ENCODE measurements around the gene CD7. TPM values are rescaled to one million over a fixed set of nuclear protein-coding genes. Genes with fewer than 3 reads are reported as not detected.

CD7 gene
- polyA plus RNA-seq, 1 donor from 2014 or later, result not detected

DNA sequence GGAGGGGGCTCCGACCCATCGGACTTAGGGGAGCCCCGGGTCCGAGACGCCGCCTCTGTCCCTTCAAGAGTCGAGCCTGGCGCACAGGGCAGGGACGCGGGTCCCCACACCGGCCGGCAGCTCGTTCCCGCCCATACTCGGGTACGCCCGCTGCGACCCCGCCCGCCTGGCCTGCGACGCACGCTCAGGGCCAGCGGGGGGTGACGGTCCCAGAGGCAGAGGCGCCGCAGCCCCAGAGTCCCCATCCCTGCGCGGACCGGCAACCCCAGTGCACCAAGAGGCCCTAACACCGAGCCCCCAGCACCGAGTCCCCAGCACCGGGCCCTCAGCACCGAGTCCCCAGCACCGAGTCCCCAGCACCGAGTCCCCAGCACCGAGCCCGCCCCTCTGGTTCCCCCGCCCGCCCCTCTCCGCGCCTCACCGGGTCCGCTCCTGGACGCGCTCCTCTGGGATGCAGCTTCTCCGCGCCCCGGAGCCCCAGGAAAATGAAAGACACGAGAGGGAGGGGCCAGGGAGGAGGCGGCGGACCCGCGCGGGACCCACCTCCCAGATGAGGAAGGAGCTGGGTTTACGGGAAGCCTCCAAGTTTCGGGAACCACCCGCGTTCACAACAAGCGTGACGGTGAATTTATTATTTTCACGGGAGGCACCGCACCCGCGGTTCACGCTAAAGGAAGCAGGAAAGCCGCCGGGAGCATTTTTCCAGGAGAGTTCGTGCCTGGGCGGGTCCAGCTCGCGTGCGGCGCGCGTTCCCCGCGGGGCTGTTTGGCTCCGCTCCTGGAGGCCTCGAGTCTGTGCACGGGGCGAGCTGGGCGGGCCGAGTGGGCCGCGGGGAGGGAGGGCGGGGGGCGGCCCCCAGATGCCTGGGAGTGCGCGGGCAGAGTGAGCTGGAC is 16.1 kb upstream of the CD7 start, which contains the start of gene SECTM1:
Gene SECTM1, minus strand, starts transcription at position 488 of the 893 bp plus-strand sequence. CDS start 6,526 bp downstream, outside the sequence.
- peak within 1 kb of the TSS; percentile 41 for H3K4me3 ChIP-seq (ENCODE audit: low read length)

DNA sequence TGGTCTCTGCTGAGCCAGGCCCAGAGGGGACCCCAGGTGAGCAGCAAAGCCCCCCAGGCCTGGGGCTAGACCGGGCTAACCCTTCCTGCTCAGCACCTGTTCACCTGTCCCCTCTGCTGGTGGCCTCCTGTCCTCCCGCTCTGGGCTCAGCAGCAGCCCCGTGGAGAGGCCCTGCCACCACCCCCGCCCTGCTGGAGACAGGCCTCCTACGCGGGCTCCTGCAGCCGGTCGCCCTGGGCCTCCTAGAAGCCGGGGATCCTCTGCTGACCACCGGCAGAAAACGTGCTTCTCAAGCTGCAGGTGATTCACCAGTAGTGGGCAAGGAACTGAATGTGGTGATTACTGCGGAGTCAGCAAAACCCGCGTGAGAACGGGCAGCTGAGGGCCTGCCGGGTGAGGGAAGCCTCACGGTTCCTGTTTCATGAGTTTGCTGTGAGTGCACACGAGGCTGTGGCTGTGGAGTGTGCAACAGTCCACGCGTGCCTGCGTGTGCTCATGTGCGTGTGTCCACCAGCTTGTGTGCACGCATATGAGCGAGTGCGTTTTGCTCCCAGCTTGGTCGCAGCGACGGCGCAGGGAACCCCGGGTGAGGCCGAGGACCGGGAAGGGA is 15.4 kb upstream of the CD7 start:
- Histone ChIP-seq H3K9ac (ENCODE audit: low read length) (no peak overlapping the region), H3K4me3 (ENCODE audit: low read length) (peak overlapping the region; percentile 41), H3K27me3 (ENCODE audit: insufficient read depth, low read depth, low read length) (peaks cover 43% of the 10 kb centered on the region), H3K27ac (ENCODE audit: low read length) (no peak overlapping the region), H4K20me1 (ENCODE audit: insufficient read depth) (no peaks in the 10 kb centered on the region), H2AFZ (ENCODE audit: low read depth, low read length) (no peak overlapping the region), H3K9me3 (ENCODE audit: low read length) (no peaks in the 10 kb centered on the region), H3K4me2 (ENCODE audit: low read length) (no peak overlapping the region), H3F3A (ENCODE audit: insufficient read depth, low read length, poor library complexity, severe bottlenecking) (no peaks in the 10 kb centered on the region), H3K36me3 (ENCODE audit: insufficient read depth, low read length) (no peaks in the 10 kb centered on the region), H3K79me2 (replicated peaks; ENCODE audit: insufficient read depth, low read length) (no peaks in the 10 kb centered on the region), H3K9me2 (ENCODE audit: insufficient read depth, low read length) (no peaks in the 10 kb centered on the region)
- no peak for TF ChIP-seq EP300 (conservative IDR thresholded peaks at IDR 0.05; ENCODE audit: poor library complexity, severe bottlenecking)
- TF ChIP-seq EZH2 (IDR thresholded peaks at IDR 0.05; ENCODE audit: borderline replicate concordance, insufficient read depth, low read length, poor library complexity, severe bottlenecking), result no peak
- TF ChIP-seq, protein P1, sequence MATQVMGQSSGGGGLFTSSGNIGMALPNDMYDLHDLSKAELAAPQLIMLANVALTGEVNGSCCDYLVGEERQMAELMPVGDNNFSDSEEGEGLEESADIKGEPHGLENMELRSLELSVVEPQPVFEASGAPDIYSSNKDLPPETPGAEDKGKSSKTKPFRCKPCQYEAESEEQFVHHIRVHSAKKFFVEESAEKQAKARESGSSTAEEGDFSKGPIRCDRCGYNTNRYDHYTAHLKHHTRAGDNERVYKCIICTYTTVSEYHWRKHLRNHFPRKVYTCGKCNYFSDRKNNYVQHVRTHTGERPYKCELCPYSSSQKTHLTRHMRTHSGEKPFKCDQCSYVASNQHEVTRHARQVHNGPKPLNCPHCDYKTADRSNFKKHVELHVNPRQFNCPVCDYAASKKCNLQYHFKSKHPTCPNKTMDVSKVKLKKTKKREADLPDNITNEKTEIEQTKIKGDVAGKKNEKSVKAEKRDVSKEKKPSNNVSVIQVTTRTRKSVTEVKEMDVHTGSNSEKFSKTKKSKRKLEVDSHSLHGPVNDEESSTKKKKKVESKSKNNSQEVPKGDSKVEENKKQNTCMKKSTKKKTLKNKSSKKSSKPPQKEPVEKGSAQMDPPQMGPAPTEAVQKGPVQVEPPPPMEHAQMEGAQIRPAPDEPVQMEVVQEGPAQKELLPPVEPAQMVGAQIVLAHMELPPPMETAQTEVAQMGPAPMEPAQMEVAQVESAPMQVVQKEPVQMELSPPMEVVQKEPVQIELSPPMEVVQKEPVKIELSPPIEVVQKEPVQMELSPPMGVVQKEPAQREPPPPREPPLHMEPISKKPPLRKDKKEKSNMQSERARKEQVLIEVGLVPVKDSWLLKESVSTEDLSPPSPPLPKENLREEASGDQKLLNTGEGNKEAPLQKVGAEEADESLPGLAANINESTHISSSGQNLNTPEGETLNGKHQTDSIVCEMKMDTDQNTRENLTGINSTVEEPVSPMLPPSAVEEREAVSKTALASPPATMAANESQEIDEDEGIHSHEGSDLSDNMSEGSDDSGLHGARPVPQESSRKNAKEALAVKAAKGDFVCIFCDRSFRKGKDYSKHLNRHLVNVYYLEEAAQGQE (IDR thresholded peaks at IDR 0.05; ENCODE audit: borderline replicate concordance), result no peak
- TF ChIP-seq TAF1 (IDR thresholded peaks at IDR 0.05; ENCODE audit: low read depth), result no peak
- TF ChIP-seq SMC3 (conservative IDR thresholded peaks at IDR 0.05; ENCODE audit: poor library complexity), result no peak
- TF ChIP-seq RAD21 (conservative IDR thresholded peaks at IDR 0.05), result no peak
- TF ChIP-seq POLR2AphosphoS5 (IDR thresholded peaks at IDR 0.05), result no peak

More for the DNA sequence above, 16.1 kb upstream of the CD7 start, which contains the start of gene SECTM1:
- TF ChIP-seq, protein P1 (IDR thresholded peaks at IDR 0.05; ENCODE audit: borderline replicate concordance), result no peak
- TF ChIP-seq EZH2 (IDR thresholded peaks at IDR 0.05; ENCODE audit: borderline replicate concordance, insufficient read depth, low read length, poor library complexity, severe bottlenecking) (no peak), RAD21 (conservative IDR thresholded peaks at IDR 0.05) (no peak), SMC3 (conservative IDR thresholded peaks at IDR 0.05; ENCODE audit: poor library complexity) (no peak), EP300 (conservative IDR thresholded peaks at IDR 0.05; ENCODE audit: poor library complexity, severe bottlenecking) (no peak), POLR2AphosphoS5 (IDR thresholded peaks at IDR 0.05) (no peak), MXI1 (conservative IDR thresholded peaks at IDR 0.05; ENCODE audit: poor library complexity, severe bottlenecking) (no peak), TAF1 (IDR thresholded peaks at IDR 0.05; ENCODE audit: low read depth) (no peak)
- TF ChIP-seq, protein P2, sequence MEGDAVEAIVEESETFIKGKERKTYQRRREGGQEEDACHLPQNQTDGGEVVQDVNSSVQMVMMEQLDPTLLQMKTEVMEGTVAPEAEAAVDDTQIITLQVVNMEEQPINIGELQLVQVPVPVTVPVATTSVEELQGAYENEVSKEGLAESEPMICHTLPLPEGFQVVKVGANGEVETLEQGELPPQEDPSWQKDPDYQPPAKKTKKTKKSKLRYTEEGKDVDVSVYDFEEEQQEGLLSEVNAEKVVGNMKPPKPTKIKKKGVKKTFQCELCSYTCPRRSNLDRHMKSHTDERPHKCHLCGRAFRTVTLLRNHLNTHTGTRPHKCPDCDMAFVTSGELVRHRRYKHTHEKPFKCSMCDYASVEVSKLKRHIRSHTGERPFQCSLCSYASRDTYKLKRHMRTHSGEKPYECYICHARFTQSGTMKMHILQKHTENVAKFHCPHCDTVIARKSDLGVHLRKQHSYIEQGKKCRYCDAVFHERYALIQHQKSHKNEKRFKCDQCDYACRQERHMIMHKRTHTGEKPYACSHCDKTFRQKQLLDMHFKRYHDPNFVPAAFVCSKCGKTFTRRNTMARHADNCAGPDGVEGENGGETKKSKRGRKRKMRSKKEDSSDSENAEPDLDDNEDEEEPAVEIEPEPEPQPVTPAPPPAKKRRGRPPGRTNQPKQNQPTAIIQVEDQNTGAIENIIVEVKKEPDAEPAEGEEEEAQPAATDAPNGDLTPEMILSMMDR (IDR thresholded peaks at IDR 0.05; ENCODE audit: poor library complexity, severe bottlenecking), result no peak
- Histone ChIP-seq H3K9me2 (ENCODE audit: insufficient read depth, low read length) (no peaks in the 10 kb centered on the region), H3K4me2 (ENCODE audit: low read length) (no peak within 1 kb of the TSS), H3K9me3 (ENCODE audit: low read length) (no peaks in the 10 kb centered on the region), H2AFZ (ENCODE audit: low read depth, low read length) (no peak within 1 kb of the TSS), H3K27me3 (ENCODE audit: insufficient read depth, low read depth, low read length) (peaks cover 43% of the 10 kb centered on the region), H3K36me3 (ENCODE audit: insufficient read depth, low read length) (no peaks in the 10 kb centered on the region), H3K9ac (ENCODE audit: low read length) (no peak within 1 kb of the TSS), H3F3A (ENCODE audit: insufficient read depth, low read length, poor library complexity, severe bottlenecking) (no peaks in the 10 kb centered on the region), H3K79me2 (replicated peaks; ENCODE audit: insufficient read depth, low read length) (no peaks in the 10 kb centered on the region), H4K20me1 (ENCODE audit: insufficient read depth) (no peaks in the 10 kb centered on the region), H3K27ac (ENCODE audit: low read length) (no peak within 1 kb of the TSS)
